ENCODE data around the gene MAN2B2. TPM values are rescaled to one million over a fixed set of nuclear protein-coding genes. Genes with fewer than 3 reads are reported as not detected.

Gene MAN2B2
- total RNA-seq, 1 donor from 2014 or later = 39.1 TPM

DNA sequence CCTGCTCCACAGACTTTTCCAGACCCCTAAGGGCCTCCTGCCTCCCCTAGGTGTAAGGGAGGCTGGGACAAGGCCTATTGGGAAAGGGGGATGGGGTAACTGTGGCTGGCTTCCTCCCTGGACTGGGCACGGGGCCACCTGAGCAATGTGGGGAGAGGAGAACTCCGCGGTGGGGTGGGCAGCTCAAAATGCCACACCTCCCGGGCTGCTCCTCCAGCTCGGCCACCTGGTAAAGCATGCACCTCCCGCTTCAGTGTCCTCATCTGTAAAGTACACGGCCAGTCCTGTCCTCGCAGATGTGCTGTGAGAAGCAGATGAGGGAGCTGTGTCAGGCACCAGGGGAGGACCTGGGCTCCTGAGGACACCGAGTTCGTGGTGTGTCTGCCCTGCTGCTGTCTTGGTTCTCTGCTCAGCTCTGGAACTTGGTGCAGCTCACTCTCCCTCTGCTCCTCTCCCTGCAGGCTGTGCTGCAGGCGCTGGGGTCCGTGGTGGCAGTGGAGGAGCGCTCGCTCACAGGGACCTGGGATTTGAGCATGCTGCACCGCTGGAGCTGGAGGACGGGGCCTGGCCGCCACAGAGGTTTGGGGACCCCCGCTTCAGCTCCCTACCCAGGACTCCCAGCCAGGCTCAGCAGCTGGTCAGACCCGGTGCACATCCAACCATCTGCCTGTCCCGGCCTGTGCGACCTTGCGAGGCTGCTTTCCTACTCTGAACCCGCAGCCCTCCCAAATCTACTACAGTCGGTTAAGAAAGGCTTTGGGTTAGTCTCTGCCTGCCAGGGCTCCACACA lies 44.7 kb downstream of the MAN2B2 start:
- Mint-ChIP-seq H3K4me1 (ENCODE audit: unreplicated experiment) (no peaks in the 10 kb centered on the region), H3K36me3 (ENCODE audit: unreplicated experiment) (peaks cover 27% of the 10 kb centered on the region), H3K9me3 (ENCODE audit: unreplicated experiment) (no peaks in the 10 kb centered on the region), H3K27ac (ENCODE audit: unreplicated experiment) (no peak overlapping the region), H3K4me3 (ENCODE audit: unreplicated experiment) (no peak overlapping the region), H3K27me3 (ENCODE audit: unreplicated experiment) (no peaks in the 10 kb centered on the region)
- no peak for DNase-seq (ENCODE audit: extremely low spot score, unreplicated experiment)
- TF ChIP-seq, protein P1, sequence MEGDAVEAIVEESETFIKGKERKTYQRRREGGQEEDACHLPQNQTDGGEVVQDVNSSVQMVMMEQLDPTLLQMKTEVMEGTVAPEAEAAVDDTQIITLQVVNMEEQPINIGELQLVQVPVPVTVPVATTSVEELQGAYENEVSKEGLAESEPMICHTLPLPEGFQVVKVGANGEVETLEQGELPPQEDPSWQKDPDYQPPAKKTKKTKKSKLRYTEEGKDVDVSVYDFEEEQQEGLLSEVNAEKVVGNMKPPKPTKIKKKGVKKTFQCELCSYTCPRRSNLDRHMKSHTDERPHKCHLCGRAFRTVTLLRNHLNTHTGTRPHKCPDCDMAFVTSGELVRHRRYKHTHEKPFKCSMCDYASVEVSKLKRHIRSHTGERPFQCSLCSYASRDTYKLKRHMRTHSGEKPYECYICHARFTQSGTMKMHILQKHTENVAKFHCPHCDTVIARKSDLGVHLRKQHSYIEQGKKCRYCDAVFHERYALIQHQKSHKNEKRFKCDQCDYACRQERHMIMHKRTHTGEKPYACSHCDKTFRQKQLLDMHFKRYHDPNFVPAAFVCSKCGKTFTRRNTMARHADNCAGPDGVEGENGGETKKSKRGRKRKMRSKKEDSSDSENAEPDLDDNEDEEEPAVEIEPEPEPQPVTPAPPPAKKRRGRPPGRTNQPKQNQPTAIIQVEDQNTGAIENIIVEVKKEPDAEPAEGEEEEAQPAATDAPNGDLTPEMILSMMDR (IDR thresholded peaks at IDR 0.05) = no peak

GRCh38 chr4:6620296-6620695 lies 45.3 kb downstream of the MAN2B2 start:
- no peak overlapping the region for H3K27ac Mint-ChIP-seq (ENCODE audit: unreplicated experiment)
- H3K27me3 Mint-ChIP-seq (ENCODE audit: unreplicated experiment) = no peaks in the 10 kb centered on the region
- no peaks in the 10 kb centered on the region for H3K9me3 Mint-ChIP-seq (ENCODE audit: unreplicated experiment)
- no peak for DNase-seq (ENCODE audit: extremely low spot score, unreplicated experiment)
- peaks cover 27% of the 10 kb centered on the region for H3K36me3 Mint-ChIP-seq (ENCODE audit: unreplicated experiment)
- no peaks in the 10 kb centered on the region for H3K4me1 Mint-ChIP-seq (ENCODE audit: unreplicated experiment)
- no peak overlapping the region for H3K4me3 Mint-ChIP-seq (ENCODE audit: unreplicated experiment)
- TF ChIP-seq, protein P1 (IDR thresholded peaks at IDR 0.05) = no peak

GRCh38 chr4:6620891-6621555 lies 46.0 kb downstream of the MAN2B2 start:
- TF ChIP-seq, protein P1 (IDR thresholded peaks at IDR 0.05) = no peak
- peaks cover 26% of the 10 kb centered on the region for H3K36me3 Mint-ChIP-seq (ENCODE audit: unreplicated experiment)
- no peaks in the 10 kb centered on the region for H3K9me3 Mint-ChIP-seq (ENCODE audit: unreplicated experiment)
- no peaks in the 10 kb centered on the region for H3K27me3 Mint-ChIP-seq (ENCODE audit: unreplicated experiment)
- DNase-seq (ENCODE audit: extremely low spot score, unreplicated experiment) = no peak
- H3K4me1 Mint-ChIP-seq (ENCODE audit: unreplicated experiment) = no peaks in the 10 kb centered on the region
- H3K27ac Mint-ChIP-seq (ENCODE audit: unreplicated experiment) = no peak overlapping the region
- H3K4me3 Mint-ChIP-seq (ENCODE audit: unreplicated experiment) = no peak overlapping the region

GRCh38 chr4:6621556-6621927 lies 46.6 kb downstream of the MAN2B2 start:
- DNase-seq (ENCODE audit: extremely low spot score, unreplicated experiment) = no peak
- H3K36me3 Mint-ChIP-seq (ENCODE audit: unreplicated experiment) = peaks cover 21% of the 10 kb centered on the region
- H3K9me3 Mint-ChIP-seq (ENCODE audit: unreplicated experiment) = no peaks in the 10 kb centered on the region
- H3K27me3 Mint-ChIP-seq (ENCODE audit: unreplicated experiment) = no peaks in the 10 kb centered on the region
- TF ChIP-seq, protein P1 (IDR thresholded peaks at IDR 0.05) = no peak
- H3K27ac Mint-ChIP-seq (ENCODE audit: unreplicated experiment) = no peak overlapping the region
- H3K4me1 Mint-ChIP-seq (ENCODE audit: unreplicated experiment) = no peaks in the 10 kb centered on the region
- no peak overlapping the region for H3K4me3 Mint-ChIP-seq (ENCODE audit: unreplicated experiment)

DNA sequence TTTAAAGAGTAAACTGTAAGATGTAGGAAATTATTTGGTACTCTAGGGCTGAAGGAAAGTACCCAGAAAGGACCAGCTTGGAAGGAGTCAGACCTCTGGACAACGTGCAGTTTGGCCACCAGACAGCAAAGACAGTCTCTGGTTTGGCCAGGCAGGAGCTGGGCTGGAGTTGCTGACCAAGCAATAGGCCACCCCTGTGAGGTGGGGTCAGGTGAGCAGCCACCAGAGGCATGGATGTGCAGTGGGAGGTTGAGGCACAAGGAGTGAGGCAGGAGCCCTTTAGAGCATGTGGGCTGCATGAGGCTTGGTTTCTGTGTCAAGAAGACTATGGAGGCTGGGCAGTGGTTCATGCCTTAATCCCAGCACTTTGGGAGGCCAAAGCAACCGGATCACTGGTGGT lies 47.8 kb downstream of the MAN2B2 start:
- DNase-seq (ENCODE audit: extremely low spot score, unreplicated experiment) = no peak

More for the DNA sequence above, 47.8 kb downstream of the MAN2B2 start:
- Mint-ChIP-seq H3K9me3 (ENCODE audit: unreplicated experiment) (no peaks in the 10 kb centered on the region), H3K27me3 (ENCODE audit: unreplicated experiment) (no peaks in the 10 kb centered on the region), H3K4me1 (ENCODE audit: unreplicated experiment) (no peaks in the 10 kb centered on the region), H3K4me3 (ENCODE audit: unreplicated experiment) (no peak overlapping the region), H3K36me3 (ENCODE audit: unreplicated experiment) (peaks cover 16% of the 10 kb centered on the region), H3K27ac (ENCODE audit: unreplicated experiment) (no peak overlapping the region)
- TF ChIP-seq, protein P1 (IDR thresholded peaks at IDR 0.05) = no peak
